K562 (cell line): ENCODE measurements around the gene ZFAND6. TPM values are rescaled to one million over a fixed set of nuclear protein-coding genes. Genes with fewer than 3 reads are reported as not detected.
A peak's percentile ranks its signal among the peaks of the same experiment; 100 is the strongest.

Source experiments
- CBFB ChIP-seq: sonication (generic); formaldehyde crosslinking; IDR thresholded peaks from 2 replicates; pipeline ENCODE4 v1.4.0; 2020; ENCODE audit warnings: mild to moderate bottlenecking, missing genetic modification reagents
- E2F3 ChIP-seq: fragments of 250-450 bp; sonication (Bioruptor Pico); IDR thresholded peaks from 2 replicates; pipeline ENCODE4 v1.4.0; 2020; ENCODE audit warnings: mild to moderate bottlenecking
- EP300 ChIP-seq: IDR thresholded peaks from 2 replicates; pipeline ENCODE4 v1.6.1; 2012; ENCODE audit warnings: low read length, improper control_type of control experiment
- HDAC1 ChIP-seq, 2 experiments: fragments of 450-650 bp; IDR thresholded peaks; 2 replicates each; pipeline ENCODE4 v1.6.1; 2016 to 2017; ENCODE audit warnings: inconsistent platforms in 1 of 2, mild to moderate bottlenecking in 1 of 2, moderate library complexity in 1 of 2
- MAFK ChIP-seq: IDR thresholded peaks from 2 replicates; pipeline ENCODE4 v1.6.1; 2011; ENCODE audit warnings: low read length, improper control_type of control experiment
- MTA2 ChIP-seq: fragments of 450-650 bp; IDR thresholded peaks from 2 replicates; pipeline ENCODE4 v1.6.1; 2016; ENCODE audit warnings: low read depth
- NR2C1 ChIP-seq, 2 experiments: fragments of 450-650 bp; IDR thresholded peaks; 2 replicates each; pipeline ENCODE4 v1.6.1; 2017; ENCODE audit warnings: mild to moderate bottlenecking in 2 of 2, antibody characterized with exemption in 1 of 2, inconsistent platforms in 1 of 2, missing compliant biosample characterization in 1 of 2, missing genetic modification characterization in 1 of 2
- NR2C2 ChIP-seq, 2 experiments: fragments of 200-800 bp in 1 of 2; sonication (Bioruptor generic) in 1 of 2; sonication (generic) in 1 of 2; formaldehyde crosslinking in 1 of 2; IDR thresholded peaks; 2 replicates each; pipeline versions ENCODE4 v1.6.1 to v1.8.0; 2016 to 2022; ENCODE audit warnings: mild to moderate bottlenecking in 1 of 2, missing compliant biosample characterization in 1 of 2, missing genetic modification characterization in 1 of 2, missing genetic modification reagents in 1 of 2
- RCOR1 ChIP-seq, 2 experiments: IDR thresholded peaks; 2 replicates each; pipeline ENCODE4 v1.6.1; 2012; ENCODE audit warnings: low read depth in 2 of 2, low read length in 2 of 2, borderline replicate concordance in 1 of 2, improper control_type of control experiment in 1 of 2
- SAP30 ChIP-seq: fragments of 200-600 bp; sonication (generic); IDR thresholded peaks from 2 replicates; pipeline ENCODE4 v1.6.1; 2012; ENCODE audit warnings: borderline replicate concordance, low read depth, mild to moderate bottlenecking, moderate library complexity, low read length, control low read depth, inconsistent platforms; ENCODE audit not compliant: insufficient read depth, poor library complexity, severe bottlenecking
- SNRNP70 ChIP-seq: fragments of 200-400 bp; formaldehyde crosslinking; optimal IDR thresholded peaks from 2 replicates; pipeline ENCODE3; 2017; ENCODE audit warnings: low read depth, low read length
- TBP ChIP-seq: optimal IDR thresholded peaks from 2 replicates; pipeline ENCODE3; 2011; ENCODE audit warnings: low read depth, low read length, improper control_type of control experiment
- TEAD4 ChIP-seq, 2 experiments: sonication (generic) in 1 of 2; formaldehyde crosslinking in 1 of 2; IDR thresholded peaks; 2 replicates each; pipeline versions ENCODE4 v1.6.1 to v1.8.0; 2012 to 2022; ENCODE audit warnings: borderline replicate concordance in 1 of 2, inconsistent platforms in 1 of 2, low read length in 1 of 2, mild to moderate bottlenecking in 1 of 2, missing genetic modification reagents in 1 of 2
- ZKSCAN8 ChIP-seq: fragments of 200-800 bp; sonication (Bioruptor generic); IDR thresholded peaks from 2 replicates; pipeline ENCODE4 v1.6.1; 2016; ENCODE audit warnings: missing genetic modification characterization, missing compliant biosample characterization
- ZNF347 ChIP-seq: fragments of 450-650 bp; formaldehyde crosslinking; IDR thresholded peaks from 2 replicates; pipeline ENCODE4 v1.4.0; 2020; ENCODE audit warnings: low read depth, mild to moderate bottlenecking, moderate library complexity
- ZNF436 ChIP-seq: fragments of 250-450, 450-650 bp; sonication (Bioruptor Pico); formaldehyde crosslinking; IDR thresholded peaks from 2 replicates; pipeline ENCODE4 v1.7.0; 2020; ENCODE audit warnings: mild to moderate bottlenecking
- polyA plus RNA-seq, 8 experiments: library from polyadenylated mRNA; depleted of rRNA in 4 of 8; stranded (reverse) in 5 of 8; unstranded in 3 of 8; fragments of >200 nt; fragmentation: Nextera tagmentation in 2 of 8; fragmentation: Illumina TruSeq in 1 of 8; extraction: Ambion mirVana in 2 of 8; extraction: Trizol in 1 of 8; gene quantifications; 2 replicates each; pipeline versions ENCODE4 v1.2.1 to v1.2.3, GENCODE V29; 2011 to 2014; ENCODE audit warnings: inconsistent platforms in 1 of 8, missing spikeins in 1 of 8
- total RNA-seq, 7 experiments: library from RNA; depleted of rRNA in 6 of 7; stranded (reverse); fragments of >200 nt in 6 of 7; fragmentation: Illumina TruSeq in 2 of 7; extraction: Trizol in 2 of 7; gene quantifications; 2 replicates each; pipeline versions ENCODE4 v1.2.1 to v1.2.3, GENCODE V29; 2011 to 2021; ENCODE audit warnings: low replicate concordance in 1 of 7
- TF ChIP-seq, protein P1 (sequence below): fragments of 450-650 bp; formaldehyde crosslinking; IDR thresholded peaks from 2 replicates; pipeline ENCODE4 v1.4.0; 2022; ENCODE audit warnings: missing genetic modification characterization
- TF ChIP-seq, protein P2 (sequence below): fragments of 450-650 bp; IDR thresholded peaks from 2 replicates; pipeline ENCODE4 v1.6.1; 2017; ENCODE audit warnings: antibody characterized with exemption
- TF ChIP-seq, protein P3 (sequence below), 2 experiments: fragments of 450-650 bp; conservative IDR thresholded peaks; 2 replicates each; pipeline ENCODE4 v1.6.1; 2017; ENCODE audit warnings: mild to moderate bottlenecking in 2 of 2, moderate library complexity in 2 of 2
- TF ChIP-seq, protein P4 (sequence below), 3 experiments: IDR thresholded peaks in 2 of 3; conservative IDR thresholded peaks in 1 of 3; 2 replicates each; pipeline ENCODE4 v1.5.1; 2011 to 2012; ENCODE audit warnings: low read length in 3 of 3, mild to moderate bottlenecking in 3 of 3, control low read depth in 2 of 3, improper control_type of control experiment in 1 of 3, inconsistent platforms in 1 of 3, low read depth in 1 of 3, mixed read lengths in 1 of 3, moderate library complexity in 1 of 3; ENCODE audit not compliant: insufficient read depth in 2 of 3

The ZFAND6 gene
- total and polyA plus RNA-seq, 9 of the 15 experiments (the other 6 are each of a cell fraction or from before 2014, with no cell fraction given), result 53.9 to 206 (median 88.9) TPM

DNA sequence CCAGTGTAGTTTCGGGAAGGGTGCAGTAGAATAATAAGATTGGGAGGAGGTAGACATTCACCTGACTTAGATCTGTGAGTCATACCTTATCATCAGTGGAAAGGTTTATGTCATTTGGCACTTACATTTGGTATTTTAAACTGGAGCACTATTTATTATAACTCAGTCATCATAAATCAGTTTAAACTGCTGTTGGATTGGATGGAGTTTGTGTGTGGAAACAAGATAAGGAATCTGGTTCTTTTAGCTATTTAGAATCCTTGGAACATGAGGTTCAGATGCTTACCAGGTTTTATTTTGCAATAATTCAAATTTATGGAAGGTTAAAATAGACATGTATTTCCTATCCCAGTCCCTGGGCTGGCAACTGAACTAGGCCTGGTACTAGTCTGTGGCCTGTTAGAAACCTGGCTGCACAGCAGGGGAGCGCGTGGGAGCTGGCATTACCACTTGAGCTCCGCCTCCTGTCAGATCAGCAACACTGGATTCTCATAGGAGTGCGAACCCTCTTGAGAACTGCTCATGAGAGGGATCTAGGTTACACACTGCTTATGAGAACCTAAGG lies 34.5 kb downstream of the ZFAND6 start (continued):
- TF ChIP-seq, protein P1, sequence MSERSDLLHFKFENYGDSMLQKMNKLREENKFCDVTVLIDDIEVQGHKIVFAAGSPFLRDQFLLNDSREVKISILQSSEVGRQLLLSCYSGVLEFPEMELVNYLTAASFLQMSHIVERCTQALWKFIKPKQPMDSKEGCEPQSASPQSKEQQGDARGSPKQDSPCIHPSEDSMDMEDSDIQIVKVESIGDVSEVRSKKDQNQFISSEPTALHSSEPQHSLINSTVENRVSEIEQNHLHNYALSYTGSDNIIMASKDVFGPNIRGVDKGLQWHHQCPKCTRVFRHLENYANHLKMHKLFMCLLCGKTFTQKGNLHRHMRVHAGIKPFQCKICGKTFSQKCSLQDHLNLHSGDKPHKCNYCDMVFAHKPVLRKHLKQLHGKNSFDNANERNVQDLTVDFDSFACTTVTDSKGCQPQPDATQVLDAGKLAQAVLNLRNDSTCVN (CRISPR knock-in tag), result no peak
- TF ChIP-seq SAP30, result no peak
- TF ChIP-seq NR2C1 (IDR thresholded peaks at IDR 0.05), result no peak
- no peak for TF ChIP-seq NR2C1 (tag; IDR thresholded peaks at IDR 0.05)
- TF ChIP-seq ZNF436, result no peak
- TF ChIP-seq, protein P2, sequence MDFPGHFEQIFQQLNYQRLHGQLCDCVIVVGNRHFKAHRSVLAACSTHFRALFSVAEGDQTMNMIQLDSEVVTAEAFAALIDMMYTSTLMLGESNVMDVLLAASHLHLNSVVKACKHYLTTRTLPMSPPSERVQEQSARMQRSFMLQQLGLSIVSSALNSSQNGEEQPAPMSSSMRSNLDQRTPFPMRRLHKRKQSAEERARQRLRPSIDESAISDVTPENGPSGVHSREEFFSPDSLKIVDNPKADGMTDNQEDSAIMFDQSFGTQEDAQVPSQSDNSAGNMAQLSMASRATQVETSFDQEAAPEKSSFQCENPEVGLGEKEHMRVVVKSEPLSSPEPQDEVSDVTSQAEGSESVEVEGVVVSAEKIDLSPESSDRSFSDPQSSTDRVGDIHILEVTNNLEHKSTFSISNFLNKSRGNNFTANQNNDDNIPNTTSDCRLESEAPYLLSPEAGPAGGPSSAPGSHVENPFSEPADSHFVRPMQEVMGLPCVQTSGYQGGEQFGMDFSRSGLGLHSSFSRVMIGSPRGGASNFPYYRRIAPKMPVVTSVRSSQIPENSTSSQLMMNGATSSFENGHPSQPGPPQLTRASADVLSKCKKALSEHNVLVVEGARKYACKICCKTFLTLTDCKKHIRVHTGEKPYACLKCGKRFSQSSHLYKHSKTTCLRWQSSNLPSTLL, result peak; percentile 73; the same call in 1 of the 2 replicates
- no peak; the same call in 1 of the 2 replicates for TF ChIP-seq MTA2
- no peak for TF ChIP-seq TBP
- TF ChIP-seq CBFB (CRISPR knock-in tag), result no peak
- TF ChIP-seq, protein P3, sequence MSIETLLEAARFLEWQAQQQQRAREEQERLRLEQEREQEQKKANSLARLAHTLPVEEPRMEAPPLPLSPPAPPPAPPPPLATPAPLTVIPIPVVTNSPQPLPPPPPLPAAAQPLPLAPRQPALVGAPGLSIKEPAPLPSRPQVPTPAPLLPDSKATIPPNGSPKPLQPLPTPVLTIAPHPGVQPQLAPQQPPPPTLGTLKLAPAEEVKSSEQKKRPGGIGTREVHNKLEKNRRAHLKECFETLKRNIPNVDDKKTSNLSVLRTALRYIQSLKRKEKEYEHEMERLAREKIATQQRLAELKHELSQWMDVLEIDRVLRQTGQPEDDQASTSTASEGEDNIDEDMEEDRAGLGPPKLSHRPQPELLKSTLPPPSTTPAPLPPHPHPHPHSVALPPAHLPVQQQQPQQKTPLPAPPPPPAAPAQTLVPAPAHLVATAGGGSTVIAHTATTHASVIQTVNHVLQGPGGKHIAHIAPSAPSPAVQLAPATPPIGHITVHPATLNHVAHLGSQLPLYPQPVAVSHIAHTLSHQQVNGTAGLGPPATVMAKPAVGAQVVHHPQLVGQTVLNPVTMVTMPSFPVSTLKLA (conservative IDR thresholded peaks at IDR 0.05), result 0 out of 4 replicates have a peak, but pooled peaks of 1 of the 2 experiments have one; percentile 13
- TF ChIP-seq E2F3 (CRISPR knock-in tag), result no peak
- TF ChIP-seq MAFK, result no peak
- TF ChIP-seq ZNF347 (CRISPR knock-in tag), result no peak
- peak in 1 of 2 experiments; percentile 48; a peak in 1 of 4 replicates for TF ChIP-seq HDAC1 (IDR thresholded peaks at IDR 0.05)
- TF ChIP-seq, protein P4, sequence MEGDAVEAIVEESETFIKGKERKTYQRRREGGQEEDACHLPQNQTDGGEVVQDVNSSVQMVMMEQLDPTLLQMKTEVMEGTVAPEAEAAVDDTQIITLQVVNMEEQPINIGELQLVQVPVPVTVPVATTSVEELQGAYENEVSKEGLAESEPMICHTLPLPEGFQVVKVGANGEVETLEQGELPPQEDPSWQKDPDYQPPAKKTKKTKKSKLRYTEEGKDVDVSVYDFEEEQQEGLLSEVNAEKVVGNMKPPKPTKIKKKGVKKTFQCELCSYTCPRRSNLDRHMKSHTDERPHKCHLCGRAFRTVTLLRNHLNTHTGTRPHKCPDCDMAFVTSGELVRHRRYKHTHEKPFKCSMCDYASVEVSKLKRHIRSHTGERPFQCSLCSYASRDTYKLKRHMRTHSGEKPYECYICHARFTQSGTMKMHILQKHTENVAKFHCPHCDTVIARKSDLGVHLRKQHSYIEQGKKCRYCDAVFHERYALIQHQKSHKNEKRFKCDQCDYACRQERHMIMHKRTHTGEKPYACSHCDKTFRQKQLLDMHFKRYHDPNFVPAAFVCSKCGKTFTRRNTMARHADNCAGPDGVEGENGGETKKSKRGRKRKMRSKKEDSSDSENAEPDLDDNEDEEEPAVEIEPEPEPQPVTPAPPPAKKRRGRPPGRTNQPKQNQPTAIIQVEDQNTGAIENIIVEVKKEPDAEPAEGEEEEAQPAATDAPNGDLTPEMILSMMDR (IDR thresholded peaks at IDR 0.05 in 2 of 3, conservative IDR thresholded peaks at IDR 0.05 in 1 of 3; ENCODE audit: insufficient read depth in 2 of 3, low read depth in 1 of 3, low read length in 3 of 3), result no peak
- 0 out of 2 replicates have a peak, but pooled peaks have one; percentile 23 for TF ChIP-seq EP300
- no peak for TF ChIP-seq ZKSCAN8 (CRISPR knock-in tag)
- peak in 1 of 2 experiments; percentile 77; a peak in 2 of 4 replicates for TF ChIP-seq RCOR1 (IDR thresholded peaks at IDR 0.05; ENCODE audit: borderline replicate concordance in 1 of 2, low read depth in 2 of 2, low read length in 2 of 2)
- peak; percentile 72 for TF ChIP-seq TEAD4 (IDR thresholded peaks at IDR 0.05; ENCODE audit: low read length)
- no peak for TF ChIP-seq TEAD4 (CRISPR knock-in tag; IDR thresholded peaks at IDR 0.05; ENCODE audit: borderline replicate concordance)
- no peak for TF ChIP-seq NR2C2 (CRISPR knock-in tag; IDR thresholded peaks at IDR 0.05)
- no peak for TF ChIP-seq NR2C2 (tag; IDR thresholded peaks at IDR 0.05)
- TF ChIP-seq SNRNP70, result no peak
